ENCODE measurements around the gene CAPN9.
"Not testable (repeated sequence)": the region's sequence is repeated elsewhere in the genome, so short reads cannot be mapped to it uniquely, and the experiment has no call there.

CAPN9 gene

GRCh38 chr1:230708631-230709580, 38.3 kb upstream of the CAPN9 start:
- no peak for DNase-seq
- intact Hi-C loops (cut with DNase I) = no loop called here

- intact Hi-C loops (cut with DNase I) = loop anchor here (5.0 kb wide), 2 partner anchors 42 to 68 kb away; partner anchors contain the start of gene COG2
- no peak for DNase-seq
These were observed 37.3 kb upstream of the CAPN9 start for GRCh38 chr1:230709619-230710542.

- intact Hi-C loops (cut with DNase I) = loop anchor here (5.0 kb wide), 2 partner anchors 42 to 68 kb away; partner anchors contain the start of gene COG2
- DNase-seq = no peak
These were observed 36.7 kb upstream of the CAPN9 start for GRCh38 chr1:230710543-230710904.

GRCh38 chr1:230711245-230711644, 35.9 kb upstream of the CAPN9 start:
- intact Hi-C loops (cut with DNase I) = loop anchor here (5.0 kb wide), 2 partner anchors 41 to 69 kb away; partner anchors contain the start of gene COG2

GRCh38 chr1:230712470-230712942, 34.7 kb upstream of the CAPN9 start:
- intact Hi-C loops (cut with DNase I) = loop anchor here (5.0 kb wide), 2 partner anchors 40 to 70 kb away; partner anchors contain the start of gene COG2
- DNase-seq = no peak

More at GRCh38 chr1:230711245-230711644, 35.9 kb upstream of the CAPN9 start:
- no peak for DNase-seq

- intact Hi-C loops (cut with DNase I) = loop anchor here (5.0 kb wide), 2 partner anchors 39 to 71 kb away; partner anchors contain the start of gene COG2
- no peak for DNase-seq
These were observed 34.0 kb upstream of the CAPN9 start for GRCh38 chr1:230713138-230713537.

GRCh38 chr1:230713547-230713914, 33.7 kb upstream of the CAPN9 start:
- intact Hi-C loops (cut with DNase I) = loop anchor here (5.0 kb wide), 2 partner anchors 39 to 71 kb away; partner anchors contain the start of gene COG2
- DNase-seq = no peak

GRCh38 chr1:230713915-230714764, 33.0 kb upstream of the CAPN9 start, which contains the start of gene AGT:
Gene AGT (minus strand): TSS chr1:230714122. CDS start chr1:230710823, 3,299 bp downstream.
- intact Hi-C loops (cut with DNase I) = loop anchor here (5.0 kb wide), 2 partner anchors 38 to 72 kb away; partner anchors contain the start of gene COG2
- DNase-seq = peak; percentile 48 to 93 (median 82)

GRCh38 chr1:230715510-230715909, 31.7 kb upstream of the CAPN9 start:
- intact Hi-C loops (cut with DNase I) = no loop called here

GRCh38 chr1:230716453-230716852, 30.7 kb upstream of the CAPN9 start:
- DNase-seq; intact Hi-C loops (cut with DNase I): not testable (repeated sequence)

More at GRCh38 chr1:230715510-230715909, 31.7 kb upstream of the CAPN9 start:
- DNase-seq = no peak

- intact Hi-C loops (cut with DNase I) = no loop called here
- DNase-seq = no peak
These were observed 29.9 kb upstream of the CAPN9 start for GRCh38 chr1:230717251-230717650.

- intact Hi-C loops (cut with DNase I); DNase-seq: not testable (repeated sequence)
These were observed 25.2 kb upstream of the CAPN9 start for GRCh38 chr1:230721849-230722522.

GRCh38 chr1:230725256-230726012, 21.8 kb upstream of the CAPN9 start:
- intact Hi-C loops (cut with DNase I) = no loop called here
- no peak for DNase-seq

GRCh38 chr1:230728710-230729392, 18.3 kb upstream of the CAPN9 start:
- peak in 15 of 42 donors; percentile 26 to 63 (median 50) for DNase-seq
- intact Hi-C loops (cut with DNase I) = no loop called here

GRCh38 chr1:230730977-230731376, 16.2 kb upstream of the CAPN9 start:
- DNase-seq = no peak

GRCh38 chr1:230735447-230735846, 11.7 kb upstream of the CAPN9 start:
- intact Hi-C loops (cut with DNase I) = no loop called here
- no peak for DNase-seq

More at GRCh38 chr1:230730977-230731376, 16.2 kb upstream of the CAPN9 start:
- intact Hi-C loops (cut with DNase I) = no loop called here
